ENCODE measurements around the gene STRIT1. TPM values are rescaled to one million over a fixed set of nuclear protein-coding genes. Genes with fewer than 3 reads are reported as not detected.

STRIT1 gene
- total RNA-seq, 1 experiment from 2014 or later = not detected

GRCh38 chr3:155286736-155287135, 6.7 kb downstream of the STRIT1 start:
- BruUV-seq (replicated peaks) = no TSS peak
- TF ChIP-seq EZH2phosphoT487 (IDR thresholded peaks at IDR 0.05; ENCODE audit: borderline replicate concordance, low read length) (no peak), EZH2 (IDR thresholded peaks at IDR 0.05; ENCODE audit: low read length, unreplicated experiment) (no peak)
- TF ChIP-seq, protein P1, sequence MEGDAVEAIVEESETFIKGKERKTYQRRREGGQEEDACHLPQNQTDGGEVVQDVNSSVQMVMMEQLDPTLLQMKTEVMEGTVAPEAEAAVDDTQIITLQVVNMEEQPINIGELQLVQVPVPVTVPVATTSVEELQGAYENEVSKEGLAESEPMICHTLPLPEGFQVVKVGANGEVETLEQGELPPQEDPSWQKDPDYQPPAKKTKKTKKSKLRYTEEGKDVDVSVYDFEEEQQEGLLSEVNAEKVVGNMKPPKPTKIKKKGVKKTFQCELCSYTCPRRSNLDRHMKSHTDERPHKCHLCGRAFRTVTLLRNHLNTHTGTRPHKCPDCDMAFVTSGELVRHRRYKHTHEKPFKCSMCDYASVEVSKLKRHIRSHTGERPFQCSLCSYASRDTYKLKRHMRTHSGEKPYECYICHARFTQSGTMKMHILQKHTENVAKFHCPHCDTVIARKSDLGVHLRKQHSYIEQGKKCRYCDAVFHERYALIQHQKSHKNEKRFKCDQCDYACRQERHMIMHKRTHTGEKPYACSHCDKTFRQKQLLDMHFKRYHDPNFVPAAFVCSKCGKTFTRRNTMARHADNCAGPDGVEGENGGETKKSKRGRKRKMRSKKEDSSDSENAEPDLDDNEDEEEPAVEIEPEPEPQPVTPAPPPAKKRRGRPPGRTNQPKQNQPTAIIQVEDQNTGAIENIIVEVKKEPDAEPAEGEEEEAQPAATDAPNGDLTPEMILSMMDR (conservative IDR thresholded peaks at IDR 0.05; ENCODE audit: low read depth, low read length) = no peak
- POLR2A ChIA-PET (ENCODE audit: unreplicated experiment) = no interaction called here
- DNase-seq = no peak
- Histone ChIP-seq H3K79me2 (ENCODE audit: low read length) (no peaks in the 10 kb centered on the region), H3K9ac (ENCODE audit: low read length) (no peak overlapping the region), H3K9me2 (replicated peaks; ENCODE audit: low read length) (no peaks in the 10 kb centered on the region), H4K20me1 (ENCODE audit: low read length) (no peaks in the 10 kb centered on the region), H3K36me3 (ENCODE audit: low read depth, low read length) (no peaks in the 10 kb centered on the region), H3K27me3 (ENCODE audit: low read length) (no peaks in the 10 kb centered on the region), H3K4me3 (ENCODE audit: low read length) (no peak overlapping the region), H2AFZ (ENCODE audit: low read length) (no peak overlapping the region), H3F3A (ENCODE audit: low read length, unreplicated experiment) (no peaks in the 10 kb centered on the region), H3K4me2 (ENCODE audit: low read length) (no peak overlapping the region), H3K4me1 (ENCODE audit: insufficient read depth, low read length) (peaks cover 7% of the 10 kb centered on the region; the same call in 1 of the 2 replicates), H3K9me3 (ENCODE audit: low read length) (no peaks in the 10 kb centered on the region), H3K27ac (ENCODE audit: low read length) (no peak overlapping the region)
- intact Hi-C loops (cut with micrococcal nuclease) = no loop called here
- CTCF ChIA-PET = no interaction called here
- ATAC-seq = no peak

- no peak overlapping the region for H3K27ac ChIP-seq (ENCODE audit: low read length)
- no peaks in the 10 kb centered on the region for H3K9me2 ChIP-seq (replicated peaks; ENCODE audit: low read length)
- intact Hi-C loops (cut with micrococcal nuclease) = no loop called here
- H3K9ac ChIP-seq (ENCODE audit: low read length) = no peak overlapping the region
- no peak overlapping the region for H3K4me2 ChIP-seq (ENCODE audit: low read length)
- no peaks in the 10 kb centered on the region for H3K36me3 ChIP-seq (ENCODE audit: low read depth, low read length)
- H3K4me1 ChIP-seq (ENCODE audit: insufficient read depth, low read length) = peaks cover 7% of the 10 kb centered on the region; the same call in 1 of the 2 replicates
- ATAC-seq (no peak), DNase-seq (no peak)
- no peak overlapping the region for H2AFZ ChIP-seq (ENCODE audit: low read length)
- POLR2A ChIA-PET (ENCODE audit: unreplicated experiment) = no interaction called here
- no peaks in the 10 kb centered on the region for H3K79me2 ChIP-seq (ENCODE audit: low read length)
- BruUV-seq (replicated peaks) = no TSS peak
- CTCF ChIA-PET = no interaction called here
- H4K20me1 ChIP-seq (ENCODE audit: low read length) = no peaks in the 10 kb centered on the region
- no peaks in the 10 kb centered on the region for H3F3A ChIP-seq (ENCODE audit: low read length, unreplicated experiment)
- no peaks in the 10 kb centered on the region for H3K27me3 ChIP-seq (ENCODE audit: low read length)
- no peak overlapping the region for H3K4me3 ChIP-seq (ENCODE audit: low read length)
- TF ChIP-seq EZH2 (IDR thresholded peaks at IDR 0.05; ENCODE audit: low read length, unreplicated experiment) (no peak), EZH2phosphoT487 (IDR thresholded peaks at IDR 0.05; ENCODE audit: borderline replicate concordance, low read length) (no peak)
- TF ChIP-seq, protein P1 (conservative IDR thresholded peaks at IDR 0.05; ENCODE audit: low read depth, low read length) = no peak
- H3K9me3 ChIP-seq (ENCODE audit: low read length) = no peaks in the 10 kb centered on the region
Measured at GRCh38 chr3:155285936-155286335, 7.5 kb downstream of the STRIT1 start.

- Histone ChIP-seq H3K79me2 (ENCODE audit: low read length) (no peaks in the 10 kb centered on the region), H3K4me2 (ENCODE audit: low read length) (no peak overlapping the region), H3K4me1 (ENCODE audit: insufficient read depth, low read length) (peaks cover 7% of the 10 kb centered on the region; the same call in 1 of the 2 replicates), H2AFZ (ENCODE audit: low read length) (no peak overlapping the region), H3K9ac (ENCODE audit: low read length) (no peak overlapping the region), H3F3A (ENCODE audit: low read length, unreplicated experiment) (no peaks in the 10 kb centered on the region), H3K27me3 (ENCODE audit: low read length) (no peaks in the 10 kb centered on the region), H3K4me3 (ENCODE audit: low read length) (no peak overlapping the region), H3K9me3 (ENCODE audit: low read length) (no peaks in the 10 kb centered on the region), H3K36me3 (ENCODE audit: low read depth, low read length) (no peaks in the 10 kb centered on the region), H4K20me1 (ENCODE audit: low read length) (no peaks in the 10 kb centered on the region), H3K9me2 (replicated peaks; ENCODE audit: low read length) (no peaks in the 10 kb centered on the region), H3K27ac (ENCODE audit: low read length) (no peak overlapping the region)
- ATAC-seq (no peak), DNase-seq (peak; percentile 18)
- intact Hi-C loops (cut with micrococcal nuclease) = no loop called here
- TF ChIP-seq EZH2 (IDR thresholded peaks at IDR 0.05; ENCODE audit: low read length, unreplicated experiment) (no peak), EZH2phosphoT487 (IDR thresholded peaks at IDR 0.05; ENCODE audit: borderline replicate concordance, low read length) (no peak)
- TF ChIP-seq, protein P1 (conservative IDR thresholded peaks at IDR 0.05; ENCODE audit: low read depth, low read length) = no peak
- CTCF ChIA-PET = no interaction called here
- no TSS peak for BruUV-seq (replicated peaks)
- POLR2A ChIA-PET (ENCODE audit: unreplicated experiment) = no interaction called here
Measured at GRCh38 chr3:155283092-155284056, 10.1 kb downstream of the STRIT1 start.
